NT2/D1 (cell line): ENCODE measurements around the gene RTTN.

ENCODE experiments used
- DNase-seq: peaks from one replicate; pipeline ENCODE4 v3.0.0-alpha.2; 2011; ENCODE audit warnings: low read depth, low spot score
- H3K27me3 ChIP-seq: 2 replicates; pipeline ENCODE4 v1.6.0; 2011; ENCODE audit warnings: mild to moderate bottlenecking; ENCODE audit not compliant: insufficient read length, insufficient read depth
- H3K36me3 ChIP-seq: 2 replicates; pipeline ENCODE4 v1.6.1; 2011; ENCODE audit warnings: mild to moderate bottlenecking, low read length, mixed read lengths; ENCODE audit not compliant: insufficient read depth, insufficient read length
- H3K4me1 ChIP-seq: 2 replicates; pipeline ENCODE4 v1.5.1; 2011; ENCODE audit not compliant: insufficient read depth, insufficient read length
- H3K4me3 ChIP-seq: 2 replicates; pipeline ENCODE4 v1.5.1; 2011; ENCODE audit warnings: low read depth; ENCODE audit not compliant: insufficient read length
- H3K9ac ChIP-seq: 2 replicates; pipeline ENCODE4 v1.6.0; 2011; ENCODE audit warnings: low read depth; ENCODE audit not compliant: insufficient read length
- H3K9me3 ChIP-seq: 2 replicates; pipeline ENCODE4 v1.5.1; 2011; ENCODE audit warnings: mild to moderate bottlenecking, low read length; ENCODE audit not compliant: insufficient read depth
- SUZ12 ChIP-seq: IDR thresholded peaks from 2 replicates; pipeline ENCODE4 v1.6.1; 2011; ENCODE audit not compliant: insufficient read length, insufficient read depth; ENCODE audit errors: extremely low read depth
- YY1 ChIP-seq: IDR thresholded peaks from 2 replicates; pipeline ENCODE4 v1.6.1; 2011; ENCODE audit not compliant: insufficient read length, insufficient read depth
- ZNF274 ChIP-seq: IDR thresholded peaks from 2 replicates; pipeline ENCODE4 v1.6.1; 2011; ENCODE audit warnings: mild to moderate bottlenecking, low read depth, low read length

Gene RTTN

DNA sequence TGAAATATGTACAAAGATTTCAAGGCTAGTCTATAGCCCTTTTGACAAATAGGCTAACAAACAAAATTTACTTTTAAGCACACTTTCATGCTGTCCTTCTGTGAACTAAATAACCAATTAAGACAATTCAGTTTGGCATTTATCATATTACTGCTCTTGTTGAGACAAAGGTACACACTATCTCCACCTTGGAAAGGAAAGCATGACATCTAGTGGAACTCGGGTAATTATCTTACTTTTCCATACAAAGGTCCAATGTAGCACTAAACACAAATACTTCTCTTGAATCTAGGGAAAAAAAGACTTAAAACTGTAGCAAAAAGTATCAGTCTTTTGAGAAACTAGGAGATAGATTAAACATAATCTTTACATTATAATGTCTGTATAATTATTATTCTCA lies 132.8 kb downstream of the RTTN start:
- no peaks in the 10 kb centered on the region for H3K9me3 ChIP-seq
- no peak for DNase-seq
- no peak for TF ChIP-seq SUZ12
- no peak for TF ChIP-seq YY1
- TF ChIP-seq ZNF274: no peak
- no peak overlapping the region for H3K9ac ChIP-seq
- no peak overlapping the region for H3K4me3 ChIP-seq
- peaks cover 4% of the 10 kb centered on the region for H3K36me3 ChIP-seq
- H3K4me1 ChIP-seq: no peaks in the 10 kb centered on the region
- no peaks in the 10 kb centered on the region for H3K27me3 ChIP-seq

DNA sequence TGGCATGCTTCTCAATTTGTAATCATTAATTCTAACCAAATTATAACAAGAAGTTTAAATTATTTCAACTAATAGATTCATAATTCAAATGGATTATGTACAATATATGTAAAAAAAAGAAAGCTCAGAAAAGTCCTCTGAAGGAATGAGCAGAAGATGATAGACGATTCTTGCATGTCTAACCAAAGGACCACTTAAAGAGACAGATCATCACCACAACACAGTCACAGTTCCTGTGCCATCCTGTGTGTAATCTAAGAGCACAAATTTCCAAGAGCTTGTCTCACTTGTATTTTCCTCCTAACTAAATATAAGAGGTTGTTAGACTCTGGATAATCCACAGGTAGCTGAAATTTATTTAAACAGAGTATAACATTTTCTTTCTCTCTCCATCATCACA lies 135.5 kb downstream of the RTTN start:
- no peak for DNase-seq
- peaks cover 4% of the 10 kb centered on the region for H3K36me3 ChIP-seq
- TF ChIP-seq SUZ12 (no peak), YY1 (no peak), ZNF274 (no peak)
- H3K4me3 ChIP-seq: no peak overlapping the region
- H3K4me1 ChIP-seq: no peaks in the 10 kb centered on the region
- no peaks in the 10 kb centered on the region for H3K27me3 ChIP-seq
- no peak overlapping the region for H3K9ac ChIP-seq
- no peaks in the 10 kb centered on the region for H3K9me3 ChIP-seq

DNA sequence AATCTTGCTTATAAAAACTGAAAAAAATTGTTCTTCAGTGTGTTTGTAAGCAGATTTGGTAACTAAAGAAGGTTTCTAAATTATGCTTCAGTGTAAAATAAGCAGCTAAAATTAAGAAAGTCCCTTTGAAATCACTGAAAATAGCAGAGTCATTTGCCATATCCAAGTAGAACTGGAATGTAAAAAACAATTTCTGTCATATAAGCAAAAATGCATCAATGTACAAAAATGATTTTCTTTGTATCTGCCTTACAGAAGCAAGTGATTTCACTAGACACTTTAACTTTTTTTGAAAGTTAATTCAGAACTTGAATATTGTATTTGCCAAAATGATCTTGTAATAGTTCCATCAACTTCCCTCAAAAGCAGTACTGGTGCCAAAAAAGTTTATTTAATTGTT lies 136.1 kb downstream of the RTTN start:
- Histone ChIP-seq H3K27me3 (no peaks in the 10 kb centered on the region), H3K4me3 (no peak overlapping the region), H3K9me3 (no peaks in the 10 kb centered on the region), H3K36me3 (peaks cover 4% of the 10 kb centered on the region), H3K4me1 (no peaks in the 10 kb centered on the region), H3K9ac (no peak overlapping the region)
- TF ChIP-seq YY1 (no peak), ZNF274 (no peak), SUZ12 (no peak)
- DNase-seq: no peak

DNA sequence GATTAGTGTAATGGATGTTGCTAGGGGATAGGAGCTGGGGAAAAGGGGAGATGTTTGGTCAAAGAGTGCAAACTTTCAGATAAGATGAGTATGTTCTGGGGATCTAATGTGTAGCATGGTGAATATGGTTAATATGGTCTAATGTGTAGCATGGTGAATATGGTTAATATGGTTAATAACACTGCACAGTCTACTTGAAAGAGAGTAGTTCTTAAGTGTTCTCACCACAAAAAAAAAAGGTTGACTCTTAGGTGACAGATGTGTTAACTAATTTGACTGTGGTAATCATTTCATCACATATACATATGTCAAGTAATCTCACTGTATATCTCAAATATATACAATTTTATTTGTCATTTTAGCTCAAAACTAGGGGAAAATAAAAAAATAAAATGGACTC lies 136.5 kb downstream of the RTTN start:
- Histone ChIP-seq H3K9me3 (no peaks in the 10 kb centered on the region), H3K4me3 (no peak overlapping the region), H3K4me1 (no peaks in the 10 kb centered on the region), H3K9ac (no peak overlapping the region), H3K27me3 (no peaks in the 10 kb centered on the region), H3K36me3 (peaks cover 4% of the 10 kb centered on the region)
- TF ChIP-seq SUZ12 (no peak), YY1 (no peak), ZNF274 (no peak)
- DNase-seq: no peak

DNA sequence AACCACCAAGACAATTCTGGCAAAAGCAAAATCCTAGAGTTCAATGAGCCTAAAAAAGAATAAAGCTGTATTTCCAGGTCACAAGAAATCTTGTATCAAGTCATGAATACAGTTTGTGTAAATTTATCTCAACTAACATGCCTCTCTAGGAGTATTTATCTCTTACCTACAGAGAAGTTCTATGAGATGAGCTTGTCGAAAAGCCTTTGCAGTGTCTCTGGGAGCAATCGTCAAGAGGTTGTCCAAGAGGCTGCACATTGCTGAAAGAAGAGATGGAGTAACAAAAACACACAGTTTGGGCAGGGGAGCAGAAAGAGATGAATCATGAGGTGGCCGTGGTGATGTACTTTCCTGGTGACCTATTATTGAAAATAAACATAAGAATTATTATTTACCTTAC lies 145.8 kb downstream of the RTTN start:
- H3K9me3 ChIP-seq: no peaks in the 10 kb centered on the region
- H3K27me3 ChIP-seq: no peaks in the 10 kb centered on the region
- TF ChIP-seq YY1 (no peak), ZNF274 (no peak), SUZ12 (no peak)
- no peak overlapping the region for H3K4me3 ChIP-seq
- H3K9ac ChIP-seq: no peak overlapping the region
- no peak for DNase-seq
- peaks cover 14% of the 10 kb centered on the region for H3K36me3 ChIP-seq
- no peaks in the 10 kb centered on the region for H3K4me1 ChIP-seq

DNA sequence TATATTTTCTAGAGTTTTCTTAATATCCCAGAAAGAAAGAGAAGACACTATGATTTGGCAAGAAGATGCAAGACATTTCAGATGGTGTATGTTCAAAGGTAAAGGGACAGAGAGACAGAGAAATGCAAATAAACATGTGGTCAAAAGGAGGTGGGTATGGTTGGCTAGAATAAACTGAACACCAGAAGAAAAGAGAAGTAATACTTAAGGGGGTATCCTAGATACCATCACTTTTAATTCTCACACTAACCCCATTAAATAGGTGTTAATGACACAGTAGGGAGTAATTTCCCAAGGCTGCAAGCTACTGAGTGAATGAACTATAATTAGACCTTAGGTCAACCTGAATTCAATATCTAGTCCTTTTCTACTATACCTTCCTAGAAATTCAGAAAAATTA lies 146.6 kb downstream of the RTTN start:
- TF ChIP-seq YY1: no peak
- TF ChIP-seq SUZ12: no peak
- TF ChIP-seq ZNF274: no peak
- Histone ChIP-seq H3K9ac (no peak overlapping the region), H3K27me3 (no peaks in the 10 kb centered on the region), H3K36me3 (peaks cover 16% of the 10 kb centered on the region), H3K9me3 (no peaks in the 10 kb centered on the region), H3K4me3 (no peak overlapping the region), H3K4me1 (no peaks in the 10 kb centered on the region)
- DNase-seq: no peak

DNA sequence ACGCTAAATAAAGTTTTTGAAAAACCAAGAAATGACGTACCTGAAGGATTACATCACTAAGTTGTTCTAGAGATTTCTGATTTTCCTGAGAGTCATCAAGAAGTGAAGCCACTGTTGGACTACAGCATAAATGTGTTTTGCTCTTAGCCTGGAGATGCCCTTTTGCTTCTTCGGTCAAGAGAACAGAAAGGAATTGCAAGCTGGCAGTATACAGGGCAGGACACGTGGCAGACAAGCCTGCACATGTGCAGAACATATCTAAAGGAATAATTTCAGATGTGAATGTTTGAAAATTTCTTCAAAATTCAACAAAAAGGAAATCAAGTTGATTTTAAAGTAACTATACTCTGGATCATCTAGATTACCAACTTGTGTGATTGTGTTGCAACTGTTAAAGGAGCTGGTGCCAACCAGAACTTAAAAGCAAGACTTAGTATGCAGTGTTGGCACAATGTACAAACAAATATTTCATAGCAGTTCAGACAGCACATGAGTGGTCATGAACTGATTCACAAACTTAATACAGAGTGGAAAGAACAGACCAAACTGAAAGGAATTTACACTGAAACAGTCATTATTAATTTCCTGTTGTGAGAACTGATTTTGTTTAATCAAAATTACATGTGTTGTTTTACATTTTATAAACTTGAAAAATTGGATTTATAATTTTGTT lies 157.4 kb downstream of the RTTN start:
- H3K36me3 ChIP-seq: no peaks in the 10 kb centered on the region
- DNase-seq: no peak
- no peak overlapping the region for H3K9ac ChIP-seq
- no peaks in the 10 kb centered on the region for H3K9me3 ChIP-seq
- no peaks in the 10 kb centered on the region for H3K4me1 ChIP-seq
- no peak overlapping the region for H3K4me3 ChIP-seq
- H3K27me3 ChIP-seq: no peaks in the 10 kb centered on the region
- TF ChIP-seq YY1 (no peak), SUZ12 (no peak), ZNF274 (no peak)

DNA sequence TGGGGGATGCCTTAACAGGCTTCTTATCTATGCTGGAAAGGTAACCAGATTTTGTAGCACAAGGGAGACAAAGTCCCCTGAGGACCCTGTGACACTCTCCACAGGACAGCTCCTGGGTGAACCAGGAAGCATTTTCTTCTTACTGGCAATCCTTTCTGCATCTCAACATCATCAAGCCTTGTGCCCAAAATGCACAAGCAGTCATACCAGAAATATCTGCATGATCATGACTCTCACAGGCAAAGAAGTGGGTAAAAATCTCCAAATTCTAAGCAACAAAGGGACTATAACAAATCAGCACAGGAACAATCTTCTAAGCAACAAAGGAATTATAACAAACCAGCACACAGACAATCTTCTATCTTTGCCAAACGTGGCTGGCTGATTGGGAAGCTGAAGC lies 158.7 kb downstream of the RTTN start:
- DNase-seq: no peak
- H3K4me1 ChIP-seq: no peaks in the 10 kb centered on the region
- no peaks in the 10 kb centered on the region for H3K36me3 ChIP-seq
- no peaks in the 10 kb centered on the region for H3K9me3 ChIP-seq
- TF ChIP-seq SUZ12: no peak
- no peak for TF ChIP-seq ZNF274
- no peak for TF ChIP-seq YY1
- H3K9ac ChIP-seq: no peak overlapping the region
- H3K27me3 ChIP-seq: no peaks in the 10 kb centered on the region
- no peak overlapping the region for H3K4me3 ChIP-seq
